Right lobe of liver (tissue), 5 donors: ENCODE measurements around the gene MAGEB10. TPM values are rescaled to one million over a fixed set of nuclear protein-coding genes. Genes with fewer than 3 reads are reported as not detected.

Experiments
- total RNA-seq, 6 experiments: library from RNA; depleted of rRNA in 2 of 6; stranded (reverse); fragments of >200 nt in 2 of 6; fragmentation: NEBNext Ultra II Directional in 3 of 6; extraction: Animal tissue kit (Norgen Biotek cat#: 25700) in 3 of 6; gene quantifications; one replicate each; pipeline versions ENCODE4 v1.1.0 to v1.2.4, GENCODE V29; 2016 to 2023
- donor health status: DM: no; HTN: no; CAD: no.
- donor health status: DM: no; HTN: no; CAD: no.
- donor health status: DM: no; HTN: yes; CAD: no.
- donor health status: DM: no; HTN: yes; CAD: no.

MAGEB10 gene
- total RNA-seq, 6 experiments from 2014 or later = not detected

Other genes with a start within 250 kb of the MAGEB10 start
- gene DCAF8L2, start 217.6 kb upstream of the MAGEB10 start, total RNA-seq = not detected
- gene DCAF8L1, start 173.5 kb downstream of the MAGEB10 start, total RNA-seq = not detected